ENCODE results near the gene PRODH2.

Gene PRODH2

DNA sequence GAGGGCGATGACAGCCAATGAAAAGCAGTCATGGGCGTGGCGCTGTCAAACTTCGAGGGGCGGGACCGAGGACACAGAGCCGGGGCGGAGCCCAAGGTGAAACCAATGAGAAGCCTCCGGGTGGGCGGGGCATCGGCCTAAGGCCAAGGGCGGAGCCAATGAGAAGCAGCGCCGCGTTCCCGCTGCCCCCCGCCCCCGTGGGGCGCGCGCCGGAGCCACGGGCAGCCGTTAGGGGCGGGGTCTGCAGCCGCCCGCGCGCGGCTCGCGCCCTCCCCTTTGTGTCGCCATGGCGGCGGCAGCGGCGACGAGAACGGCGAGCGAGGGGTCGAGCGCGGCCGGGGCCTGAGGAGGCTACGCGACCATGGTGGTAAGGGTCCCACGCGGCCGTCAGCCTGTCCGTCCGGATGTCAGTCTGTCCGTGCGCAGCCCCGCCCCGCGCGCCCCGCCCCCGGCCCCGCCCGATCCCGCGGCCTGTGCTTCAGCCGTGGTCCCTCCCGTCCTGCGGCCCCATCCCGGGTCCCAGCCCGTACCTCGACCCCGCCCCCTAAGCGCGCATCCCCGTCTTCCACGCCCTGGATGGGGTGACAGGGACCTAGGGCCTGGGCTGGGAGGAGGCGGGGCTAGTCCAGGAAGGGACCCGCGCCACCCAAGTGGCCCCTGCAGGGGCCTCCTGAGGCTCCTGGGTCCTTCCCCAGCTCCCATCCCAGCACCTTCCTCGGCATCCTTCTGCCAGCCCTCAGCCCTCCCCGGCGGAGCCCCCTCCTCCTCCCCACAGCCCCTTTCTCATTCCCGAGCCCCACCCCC lies 37.1 kb downstream of the PRODH2 start, which contains the start of gene ARHGAP33:
TSS of gene ARHGAP33 (plus strand) at position 267 of the 804 bp plus-strand sequence. CDS start at position 362, 95 bp downstream.
- peak; percentile 63 for TF ChIP-seq FOXP2 (optimal IDR thresholded peaks at IDR 0.05; ENCODE audit: borderline replicate concordance, extremely low read depth, extremely low read length, insufficient read depth)
- TF ChIP-seq, protein P1, sequence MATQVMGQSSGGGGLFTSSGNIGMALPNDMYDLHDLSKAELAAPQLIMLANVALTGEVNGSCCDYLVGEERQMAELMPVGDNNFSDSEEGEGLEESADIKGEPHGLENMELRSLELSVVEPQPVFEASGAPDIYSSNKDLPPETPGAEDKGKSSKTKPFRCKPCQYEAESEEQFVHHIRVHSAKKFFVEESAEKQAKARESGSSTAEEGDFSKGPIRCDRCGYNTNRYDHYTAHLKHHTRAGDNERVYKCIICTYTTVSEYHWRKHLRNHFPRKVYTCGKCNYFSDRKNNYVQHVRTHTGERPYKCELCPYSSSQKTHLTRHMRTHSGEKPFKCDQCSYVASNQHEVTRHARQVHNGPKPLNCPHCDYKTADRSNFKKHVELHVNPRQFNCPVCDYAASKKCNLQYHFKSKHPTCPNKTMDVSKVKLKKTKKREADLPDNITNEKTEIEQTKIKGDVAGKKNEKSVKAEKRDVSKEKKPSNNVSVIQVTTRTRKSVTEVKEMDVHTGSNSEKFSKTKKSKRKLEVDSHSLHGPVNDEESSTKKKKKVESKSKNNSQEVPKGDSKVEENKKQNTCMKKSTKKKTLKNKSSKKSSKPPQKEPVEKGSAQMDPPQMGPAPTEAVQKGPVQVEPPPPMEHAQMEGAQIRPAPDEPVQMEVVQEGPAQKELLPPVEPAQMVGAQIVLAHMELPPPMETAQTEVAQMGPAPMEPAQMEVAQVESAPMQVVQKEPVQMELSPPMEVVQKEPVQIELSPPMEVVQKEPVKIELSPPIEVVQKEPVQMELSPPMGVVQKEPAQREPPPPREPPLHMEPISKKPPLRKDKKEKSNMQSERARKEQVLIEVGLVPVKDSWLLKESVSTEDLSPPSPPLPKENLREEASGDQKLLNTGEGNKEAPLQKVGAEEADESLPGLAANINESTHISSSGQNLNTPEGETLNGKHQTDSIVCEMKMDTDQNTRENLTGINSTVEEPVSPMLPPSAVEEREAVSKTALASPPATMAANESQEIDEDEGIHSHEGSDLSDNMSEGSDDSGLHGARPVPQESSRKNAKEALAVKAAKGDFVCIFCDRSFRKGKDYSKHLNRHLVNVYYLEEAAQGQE (IDR thresholded peaks at IDR 0.05; ENCODE audit: insufficient read depth in 1 of 2, low read depth in 2 of 2, low read length in 2 of 2): no peak

DNA sequence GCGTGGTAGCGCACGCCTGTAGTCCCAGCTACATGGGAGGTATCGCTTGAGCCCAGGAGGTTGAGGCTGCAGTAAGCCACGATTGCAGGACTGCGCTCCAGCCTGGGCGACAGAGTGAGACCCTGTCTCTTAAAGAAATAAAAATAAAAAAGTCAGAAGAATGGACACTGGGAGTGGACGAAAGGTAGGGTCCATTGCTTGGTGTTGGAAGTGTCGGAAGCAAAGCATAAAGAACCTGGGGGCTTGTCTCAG lies 37.7 kb downstream of the PRODH2 start:
- TF ChIP-seq, protein P1 (IDR thresholded peaks at IDR 0.05; ENCODE audit: insufficient read depth in 1 of 2, low read depth in 2 of 2, low read length in 2 of 2): no peak
- TF ChIP-seq TAF1 (IDR thresholded peaks at IDR 0.05; ENCODE audit: borderline replicate concordance, insufficient read depth, low read length) (no peak), POLR2AphosphoS5 (IDR thresholded peaks at IDR 0.05; ENCODE audit: low read depth, low read length) (no peak), FOXP2 (optimal IDR thresholded peaks at IDR 0.05; ENCODE audit: borderline replicate concordance, extremely low read depth, extremely low read length, insufficient read depth) (no peak), SIN3A (IDR thresholded peaks at IDR 0.05; ENCODE audit: borderline replicate concordance, insufficient read depth, low read length) (no peak)

DNA sequence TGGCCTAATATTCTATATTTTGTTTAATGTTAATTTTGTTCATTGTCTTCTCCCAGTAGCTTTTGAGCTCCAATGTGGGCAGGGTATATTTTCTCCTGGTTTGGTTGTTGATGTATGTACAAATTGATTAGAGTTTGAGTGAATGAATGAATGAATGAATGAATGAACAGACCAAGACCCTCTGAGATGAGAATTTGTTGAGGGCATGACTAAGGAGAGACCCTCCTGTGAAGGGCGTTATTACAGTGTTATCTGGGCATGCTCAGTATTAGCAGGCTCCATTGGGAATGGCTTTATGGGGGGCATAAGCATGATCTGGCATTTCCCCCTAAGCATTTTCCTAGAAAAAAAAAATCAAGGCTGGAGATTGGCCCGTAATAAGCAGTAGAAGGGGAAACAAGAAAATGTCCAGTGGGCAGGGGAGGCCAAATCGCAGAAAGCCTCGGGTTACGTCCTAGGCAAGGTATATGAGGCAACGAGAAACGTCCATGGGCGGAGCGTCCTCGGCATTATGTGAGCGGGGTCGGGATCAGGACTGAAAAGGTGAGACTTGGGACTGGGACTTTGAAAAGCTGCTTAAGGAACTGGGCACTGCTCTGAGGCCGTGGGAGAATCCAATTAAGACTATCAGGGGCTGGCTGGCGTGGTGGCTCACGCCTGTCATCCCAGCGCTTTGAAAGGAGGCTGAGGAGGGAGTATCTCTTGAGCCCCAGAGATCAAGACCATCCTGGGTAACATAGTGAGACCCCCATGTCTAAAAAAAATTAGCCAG lies 38.2 kb downstream of the PRODH2 start:
- TF ChIP-seq, protein P1 (IDR thresholded peaks at IDR 0.05; ENCODE audit: insufficient read depth in 1 of 2, low read depth in 2 of 2, low read length in 2 of 2): no peak
- TF ChIP-seq SIN3A (IDR thresholded peaks at IDR 0.05; ENCODE audit: borderline replicate concordance, insufficient read depth, low read length) (no peak), POLR2AphosphoS5 (IDR thresholded peaks at IDR 0.05; ENCODE audit: low read depth, low read length) (no peak), TAF1 (IDR thresholded peaks at IDR 0.05; ENCODE audit: borderline replicate concordance, insufficient read depth, low read length) (no peak), FOXP2 (optimal IDR thresholded peaks at IDR 0.05; ENCODE audit: borderline replicate concordance, extremely low read depth, extremely low read length, insufficient read depth) (no peak)

DNA sequence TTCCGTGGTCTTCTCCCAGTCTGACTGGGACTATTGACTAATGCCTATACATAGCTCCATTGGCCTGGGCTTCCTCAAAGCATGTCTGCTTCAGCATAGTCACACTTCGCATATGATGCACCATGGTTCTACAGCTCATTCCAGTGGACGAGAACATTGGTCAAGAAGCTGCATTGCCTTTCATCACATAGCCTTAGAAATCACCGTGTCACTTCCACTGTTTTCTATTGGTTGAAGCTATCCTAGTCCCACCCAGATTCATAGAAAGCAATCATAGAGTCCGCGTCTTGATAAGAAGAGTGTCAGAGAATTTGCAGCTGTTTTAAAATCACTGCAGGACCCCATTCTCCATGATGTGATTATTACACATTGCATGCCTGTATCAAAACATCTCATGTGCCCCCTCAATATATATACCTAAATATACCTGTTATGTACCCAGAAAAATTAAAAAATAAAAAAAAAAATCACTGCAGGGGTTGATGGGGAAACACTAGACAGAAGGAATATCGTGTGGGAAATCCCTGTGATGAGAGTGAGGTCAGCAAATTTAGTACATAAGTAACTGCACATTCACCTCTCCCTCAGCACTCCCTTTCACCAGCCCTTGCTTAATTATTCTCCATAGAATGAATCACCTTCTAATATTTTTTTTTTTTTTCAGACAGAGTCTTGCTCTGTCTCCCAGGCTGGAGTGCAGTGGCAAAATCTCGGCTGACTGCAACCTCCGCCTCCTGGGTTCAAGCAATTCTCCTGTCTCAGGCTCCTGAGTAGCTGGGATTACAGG lies 39.4 kb downstream of the PRODH2 start:
- no peak for TF ChIP-seq FOXP2 (optimal IDR thresholded peaks at IDR 0.05; ENCODE audit: borderline replicate concordance, extremely low read depth, extremely low read length, insufficient read depth)
- TF ChIP-seq POLR2AphosphoS5 (IDR thresholded peaks at IDR 0.05; ENCODE audit: low read depth, low read length): no peak
- TF ChIP-seq, protein P1 (IDR thresholded peaks at IDR 0.05; ENCODE audit: insufficient read depth in 1 of 2, low read depth in 2 of 2, low read length in 2 of 2): no peak
- TF ChIP-seq TAF1 (IDR thresholded peaks at IDR 0.05; ENCODE audit: borderline replicate concordance, insufficient read depth, low read length): no peak
- no peak for TF ChIP-seq SIN3A (IDR thresholded peaks at IDR 0.05; ENCODE audit: borderline replicate concordance, insufficient read depth, low read length)
